NCI-H2029 (cell line): ENCODE results near the gene ADD2.
A peak's percentile ranks its signal among the peaks of the same experiment; 100 is the strongest.
"Not testable (repeated sequence)": the region's sequence is repeated elsewhere in the genome, so short reads cannot be mapped to it uniquely, and the experiment has no call there.

Experiments
- DNase-seq: peaks from one replicate; lab custom pipeline; 2025; lab: John Stamatoyannopoulos, UW

Gene ADD2

DNA sequence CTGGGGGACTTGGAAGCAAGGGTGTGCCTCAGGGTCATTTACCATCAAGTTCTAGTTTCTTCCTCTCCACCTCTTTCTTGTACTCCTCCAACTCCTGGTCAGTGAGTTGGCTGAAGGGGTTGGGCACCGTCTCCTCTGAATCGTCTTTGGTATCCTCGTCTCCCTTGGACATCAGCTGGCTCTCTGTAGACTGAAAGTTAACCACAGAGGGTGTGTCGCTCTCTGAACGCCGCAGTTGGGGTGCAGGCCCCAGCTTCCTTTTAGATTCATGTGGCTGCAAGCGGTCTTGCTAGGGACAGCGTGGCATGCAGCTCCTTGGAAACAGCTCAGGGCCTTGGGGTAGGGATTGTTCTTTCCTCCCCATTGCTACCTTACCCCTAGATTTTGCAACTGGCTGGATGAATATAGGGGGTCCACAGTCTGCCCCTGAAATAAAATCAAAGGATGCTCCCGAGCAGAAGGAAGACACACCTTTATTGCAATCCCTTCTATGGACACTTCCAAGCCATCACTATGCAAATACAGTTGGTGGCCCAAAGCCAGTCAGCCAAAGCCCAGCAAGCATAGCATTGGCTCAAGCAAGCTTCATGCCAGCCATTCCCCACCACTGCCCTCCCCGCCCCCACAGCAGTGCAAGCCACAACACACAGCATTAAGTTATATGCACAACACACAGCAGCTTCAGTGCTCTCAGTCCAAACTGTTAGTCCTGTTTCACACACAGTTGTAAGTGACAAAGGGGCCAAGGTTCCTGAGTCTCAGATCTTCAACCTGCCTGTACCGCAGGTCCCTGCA is 93.2 kb downstream of the ADD2 start:
- no peak for DNase-seq

DNA sequence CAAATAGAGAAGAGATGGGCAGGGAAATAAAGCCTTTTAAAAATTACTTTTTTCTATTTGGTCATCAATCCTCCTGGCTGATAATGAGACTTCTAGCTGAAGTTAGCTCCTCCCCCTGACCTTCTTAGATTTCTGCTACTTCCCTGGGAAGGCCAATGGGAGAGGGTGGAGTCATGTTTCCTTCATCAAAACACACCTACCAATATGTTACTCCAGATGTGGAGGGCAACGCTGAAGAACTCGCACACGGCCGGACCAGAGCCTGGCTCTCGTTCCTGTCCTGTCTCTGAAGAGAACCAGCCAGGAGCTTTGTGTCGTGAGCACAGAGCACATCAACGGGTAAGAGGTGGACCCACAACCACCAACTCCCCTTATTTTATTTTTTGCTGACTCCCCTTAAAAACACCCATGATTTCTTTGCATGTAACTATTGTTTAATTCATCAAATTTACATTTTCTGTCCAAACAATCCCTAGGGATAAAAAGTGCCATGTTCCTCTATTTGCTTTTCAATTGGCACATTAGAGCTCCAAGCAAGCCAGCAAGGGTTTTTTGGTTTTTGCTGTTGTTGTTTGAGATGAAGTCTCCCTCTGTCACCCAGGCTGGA is 94.9 kb downstream of the ADD2 start:
- no peak for DNase-seq

DNA sequence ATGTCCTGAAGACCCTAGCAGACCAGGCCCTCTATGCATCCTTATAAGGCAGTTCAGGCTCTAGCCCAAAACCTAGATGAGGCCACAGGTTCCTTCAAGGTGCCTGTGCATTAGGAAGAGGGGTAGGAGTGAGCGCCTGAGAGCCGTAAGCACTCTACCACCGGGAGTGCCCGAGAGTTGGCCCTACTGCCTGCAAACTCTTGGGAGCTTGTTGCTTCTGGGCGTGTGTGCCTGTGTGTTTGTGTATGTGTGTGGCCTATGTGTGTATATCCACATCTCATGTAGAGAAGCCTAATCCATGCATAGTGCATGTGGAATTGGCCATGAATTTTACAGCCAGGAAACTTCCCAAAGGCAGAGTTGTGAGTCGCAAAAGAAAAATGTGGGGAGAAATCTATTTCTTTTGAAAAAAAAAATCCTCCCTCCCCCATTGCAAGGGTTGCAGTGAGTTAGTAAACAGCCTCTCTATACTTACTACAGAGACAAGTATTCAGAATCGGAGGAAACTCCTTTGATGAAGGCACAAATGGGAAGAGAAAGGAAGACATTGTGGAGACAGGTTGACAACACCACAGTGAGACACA is 96.8 kb downstream of the ADD2 start:
- no peak for DNase-seq

DNA sequence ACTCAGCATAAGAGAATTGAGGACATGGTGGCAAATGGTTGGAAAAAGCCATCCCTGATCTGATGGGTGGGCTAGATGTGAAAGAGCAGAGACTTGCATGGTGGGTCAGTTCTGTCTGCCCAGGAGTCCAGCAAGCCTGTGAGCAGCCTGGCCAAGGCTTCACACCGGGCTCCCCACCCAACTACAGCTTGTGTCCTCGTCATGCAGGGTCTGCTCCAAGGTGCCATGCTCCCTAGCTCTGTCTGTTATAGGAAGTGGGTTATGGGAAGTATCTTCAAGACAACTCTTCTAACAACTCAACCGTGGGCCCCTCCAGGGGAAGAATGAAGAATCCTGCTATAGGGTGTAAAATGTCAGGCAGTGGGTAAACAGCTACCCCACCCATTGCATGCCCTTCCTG is 97.4 kb downstream of the ADD2 start:
- no peak for DNase-seq

DNA sequence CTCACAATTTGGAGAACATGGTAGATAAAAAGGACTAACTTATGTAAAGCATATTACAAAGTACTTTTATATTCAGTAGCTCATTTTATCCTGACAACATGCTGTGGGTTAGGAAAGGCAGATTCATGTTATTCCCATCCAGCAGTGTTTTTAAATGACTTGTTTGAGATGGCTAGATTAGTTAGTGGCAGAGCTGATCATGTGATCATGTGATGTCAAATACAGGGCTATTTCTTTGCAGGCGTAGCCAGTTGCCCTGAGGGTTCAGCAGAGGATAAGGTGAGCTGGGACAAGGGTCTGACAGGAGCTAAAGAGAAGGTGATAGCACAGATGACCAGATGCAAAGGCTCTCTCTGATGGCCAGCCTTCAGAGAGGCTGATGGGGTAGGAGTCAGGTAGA is 97.8 kb downstream of the ADD2 start:
- no peak for DNase-seq

DNA sequence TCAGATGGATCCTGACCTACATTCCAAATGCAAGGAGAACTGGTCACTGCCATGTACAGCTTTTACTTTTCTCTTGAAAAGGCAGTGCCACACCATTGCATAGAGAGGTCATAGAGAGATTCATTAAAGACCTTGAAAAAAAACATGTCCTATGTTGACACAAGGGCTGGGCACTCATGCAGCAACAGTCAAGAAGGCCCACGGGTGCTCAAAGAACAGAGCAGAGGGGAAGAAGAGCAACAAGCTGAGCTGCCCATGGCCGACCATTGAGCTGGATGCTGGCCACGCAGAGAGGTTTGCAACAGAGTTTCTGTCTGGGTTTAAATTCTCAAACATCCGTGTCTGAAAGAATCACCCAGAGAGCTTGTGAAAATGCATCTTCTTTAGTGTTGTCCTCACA is 99.1 kb downstream of the ADD2 start:
- DNase-seq, result no peak

DNA sequence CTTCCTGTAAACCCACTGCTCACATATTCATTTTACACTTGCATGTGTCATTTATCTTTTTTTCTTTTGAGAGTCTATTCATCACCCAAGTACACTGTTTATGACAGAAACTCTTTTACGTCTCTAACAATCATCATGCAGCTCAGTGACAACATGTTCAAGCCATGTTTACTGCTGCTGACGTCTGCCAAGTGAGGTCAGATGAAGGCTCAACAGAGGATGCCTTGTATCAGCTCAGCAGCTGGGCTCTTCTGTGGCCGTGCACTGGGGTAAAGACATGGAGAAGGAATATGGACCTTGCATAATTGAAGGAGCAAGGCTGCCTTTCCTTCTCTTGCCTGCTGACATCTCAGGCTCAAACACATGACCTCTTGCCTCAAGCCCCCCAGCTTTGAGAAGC is 99.6 kb downstream of the ADD2 start:
- DNase-seq, result no peak

DNA sequence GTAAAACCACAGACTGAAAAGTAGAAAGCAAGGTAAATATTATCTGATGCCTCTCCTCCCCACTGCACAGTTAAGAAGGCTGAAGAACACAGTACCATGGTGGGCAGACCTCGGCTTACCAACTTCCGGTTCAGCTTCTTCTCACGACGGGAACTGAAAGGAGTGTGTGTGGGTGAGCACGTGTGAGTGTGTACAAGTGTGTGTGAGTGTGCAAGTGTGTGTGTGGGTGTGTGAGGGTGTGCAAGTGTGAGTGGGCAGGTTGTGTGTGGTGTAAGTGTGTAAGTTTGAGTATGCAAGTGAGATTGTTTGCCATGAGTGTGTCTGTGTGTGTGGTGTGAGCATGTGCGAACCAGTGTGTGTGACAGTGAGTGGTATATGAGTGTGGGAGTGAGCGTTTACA is 103.5 kb downstream of the ADD2 start:
- no peak for DNase-seq

DNA sequence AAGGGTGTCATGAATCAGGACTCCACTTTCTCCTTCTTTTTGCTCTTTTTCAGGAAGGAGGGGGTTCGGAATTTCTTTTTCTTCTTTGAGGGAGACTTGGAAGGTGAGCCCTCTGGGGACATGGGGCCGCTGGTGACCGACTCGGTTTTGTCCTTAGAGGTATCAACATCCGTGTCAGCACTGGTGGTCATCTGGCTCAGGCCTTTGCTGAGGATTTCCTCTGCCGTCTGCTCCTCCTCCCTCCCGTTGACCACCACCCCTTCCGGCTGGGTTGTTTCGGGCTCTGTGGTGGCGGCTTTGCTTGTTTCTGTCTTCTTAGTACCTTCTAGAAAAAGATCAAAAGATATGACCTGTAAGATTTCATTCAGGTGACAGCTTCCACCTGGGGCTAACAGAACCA is 104.6 kb downstream of the ADD2 start:
- no peak for DNase-seq

DNA sequence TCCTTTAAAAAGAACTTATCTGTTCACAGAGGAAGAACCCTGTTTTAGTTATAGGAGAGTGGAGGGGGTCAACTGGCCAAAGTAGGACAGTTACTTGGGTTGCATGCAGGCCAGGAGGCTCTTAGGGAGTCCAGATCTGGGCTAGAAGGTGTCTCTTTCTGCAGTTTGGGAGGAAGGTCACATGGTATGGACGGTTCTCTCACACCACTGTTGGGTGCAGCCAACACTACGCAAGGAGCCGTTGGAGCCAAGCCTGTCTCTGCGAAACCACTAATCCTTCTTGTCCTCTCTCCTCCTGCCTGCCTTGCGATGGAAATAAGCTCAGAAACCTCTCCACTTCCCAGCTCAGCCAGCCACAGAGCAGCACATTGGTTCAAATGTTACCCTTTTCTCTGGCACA is 108.4 kb downstream of the ADD2 start:
- no peak for DNase-seq

DNA sequence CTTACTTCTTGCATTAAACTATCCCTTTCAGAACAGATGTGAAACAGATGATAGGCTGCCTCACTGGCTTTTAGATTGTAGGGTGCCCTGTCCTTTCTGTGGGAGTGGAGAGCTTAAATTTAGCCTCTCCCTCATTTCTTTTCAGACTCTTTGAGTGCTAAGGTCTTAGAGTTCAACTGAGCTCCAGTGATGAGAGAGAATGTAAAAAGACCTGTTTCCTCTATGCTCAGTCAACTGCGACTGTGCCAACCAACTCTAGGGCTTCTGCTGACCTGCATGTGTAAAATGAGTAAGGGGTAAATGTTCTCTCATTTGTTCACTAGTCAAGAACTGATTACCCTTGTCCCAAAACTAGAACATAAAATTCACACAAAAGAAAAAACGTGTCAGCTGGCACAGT is 109.5 kb downstream of the ADD2 start:
- no peak for DNase-seq

DNA sequence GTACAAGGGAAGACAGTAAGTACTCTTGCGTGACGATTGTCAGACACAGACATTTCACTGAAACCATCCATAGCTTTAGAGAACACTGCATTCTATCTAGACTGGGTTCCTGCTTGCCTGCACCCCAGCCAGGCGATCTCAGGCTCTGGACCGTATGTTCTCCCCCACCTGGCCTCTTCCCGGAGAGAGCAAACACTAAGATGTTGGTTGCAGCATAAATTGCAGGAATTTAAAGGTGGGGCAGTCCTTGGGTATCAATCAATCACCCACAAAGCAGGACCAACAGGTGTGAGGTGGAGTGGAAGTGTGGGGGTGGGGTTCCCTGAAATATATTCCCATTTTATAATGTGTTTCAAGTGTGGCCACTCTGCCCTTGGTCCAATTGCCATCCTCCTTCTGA is 110.8 kb downstream of the ADD2 start:
- DNase-seq, result no peak

DNA sequence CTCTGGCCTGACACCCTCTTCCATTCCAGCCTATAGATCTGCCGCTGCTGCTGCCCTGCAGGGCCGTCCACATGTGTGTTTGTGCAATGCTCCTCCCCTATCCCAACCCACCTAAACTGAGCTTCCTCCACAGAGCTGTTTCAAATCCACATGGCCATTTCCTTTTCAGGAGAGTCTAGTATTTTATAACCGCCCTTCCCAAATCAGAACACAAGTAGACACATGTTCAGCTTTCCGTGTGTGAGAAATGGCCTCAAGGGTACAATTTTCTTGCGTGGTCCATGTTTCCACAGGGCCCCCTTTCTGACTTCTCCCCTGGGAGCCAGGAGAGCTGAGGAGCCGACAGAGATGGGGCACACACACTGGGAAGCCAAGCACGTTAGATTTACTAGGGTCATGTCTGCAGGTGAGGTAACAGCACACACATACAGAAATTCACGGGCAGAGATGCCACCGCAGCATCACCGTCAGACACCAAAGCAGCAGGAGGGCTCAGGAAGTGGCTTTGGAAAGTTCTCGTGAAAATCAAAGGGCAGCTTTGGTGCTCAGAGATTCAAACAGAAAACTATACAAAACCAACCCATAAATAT is 111.5 kb downstream of the ADD2 start:
- no peak for DNase-seq

DNA sequence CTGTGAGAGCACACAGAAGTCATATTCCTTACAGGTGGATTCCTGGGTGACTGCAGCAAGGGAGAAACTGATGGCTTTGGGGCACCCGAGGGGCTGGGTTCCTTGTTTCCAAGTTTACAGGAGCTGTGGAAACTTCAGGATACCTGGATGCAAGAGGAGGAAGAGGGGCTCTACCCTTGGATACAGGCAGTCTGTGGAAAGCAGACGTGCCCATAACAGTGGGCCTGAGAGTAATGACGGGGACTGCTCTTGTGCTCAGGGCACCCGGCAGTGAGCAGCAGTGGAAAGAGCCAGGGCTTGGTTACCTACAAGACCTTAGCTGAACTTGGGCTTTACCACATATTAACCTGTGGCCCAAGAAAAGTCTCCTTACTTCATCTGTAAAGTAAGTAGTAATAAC is 112.2 kb downstream of the ADD2 start:
- no peak for DNase-seq

DNA sequence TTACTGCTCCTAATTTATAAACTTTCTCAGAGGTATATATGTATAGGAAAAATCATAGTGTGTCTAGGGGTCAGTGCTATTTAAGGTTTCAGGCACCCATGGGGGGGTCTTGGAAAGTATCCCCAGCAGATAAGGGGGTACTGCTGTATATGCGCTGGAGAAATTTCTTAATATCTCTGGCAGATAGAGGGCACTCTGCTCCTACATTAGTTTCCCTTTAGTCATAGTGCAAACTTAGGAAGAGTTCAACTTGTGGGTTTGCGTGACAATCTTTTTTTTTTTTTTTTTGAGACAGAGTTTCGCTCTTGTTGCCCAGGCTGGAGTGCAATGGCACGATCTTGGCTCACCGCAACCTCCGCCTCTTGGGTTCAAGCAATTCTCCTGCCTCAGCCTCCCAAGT is 112.8 kb downstream of the ADD2 start:
- not testable (repeated sequence) for DNase-seq

DNA sequence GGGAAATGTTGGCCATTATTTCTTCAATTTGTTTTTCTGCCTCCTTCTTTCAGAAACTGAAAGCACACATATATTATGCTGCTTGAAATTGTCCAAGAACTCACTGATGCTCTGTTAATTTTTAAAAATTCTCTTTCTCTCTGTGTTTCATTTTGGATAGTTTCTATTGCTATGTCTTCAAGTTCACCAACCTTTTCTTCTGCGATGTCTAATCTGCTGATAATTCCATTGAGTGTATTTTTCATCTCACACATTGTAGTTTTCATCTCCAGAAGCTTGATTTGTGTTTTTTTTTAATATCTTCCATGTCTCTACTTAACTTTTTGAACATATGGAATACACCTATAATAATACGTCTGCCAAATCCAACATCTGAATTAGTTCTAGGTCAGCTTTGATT is 116.3 kb downstream of the ADD2 start:
- DNase-seq, result no peak

DNA sequence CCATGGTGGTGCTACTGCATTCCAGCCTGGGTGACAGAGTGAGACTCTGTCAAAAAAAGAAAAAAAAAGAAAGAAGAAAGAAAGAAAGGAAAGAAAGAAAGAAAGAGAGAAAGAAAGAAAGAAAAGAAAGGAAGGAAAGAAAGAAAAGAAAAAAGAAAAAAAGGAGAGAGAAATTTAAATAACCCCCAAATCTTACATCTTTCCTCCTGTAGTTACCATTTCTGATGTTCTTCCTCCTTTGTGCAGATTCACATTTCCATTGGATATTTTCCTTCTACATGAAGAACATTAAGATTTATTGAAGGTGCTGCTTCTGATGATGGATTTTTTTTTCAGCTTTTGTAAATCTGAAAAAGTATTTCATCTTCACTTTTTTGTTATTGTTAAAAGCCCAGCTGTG is 117.0 kb downstream of the ADD2 start:
- no peak for DNase-seq

DNA sequence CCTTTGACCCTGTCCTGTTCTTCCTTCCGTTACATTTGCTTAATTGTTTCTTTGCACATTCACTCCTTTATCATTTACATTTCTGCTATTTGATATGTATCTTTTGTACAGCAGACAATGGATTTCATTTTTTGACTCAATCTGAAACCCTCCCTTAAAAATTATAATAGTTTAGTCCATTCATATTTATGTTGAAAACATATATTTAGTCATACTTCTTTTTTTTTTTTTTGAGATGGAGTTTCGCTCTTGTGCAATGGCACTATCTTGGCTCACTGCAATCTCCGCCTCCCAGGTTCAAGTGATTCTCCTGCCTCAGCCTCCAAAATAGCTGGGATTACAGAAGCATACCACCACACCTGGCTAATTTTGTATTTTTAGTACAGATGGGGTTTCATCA is 119.0 kb downstream of the ADD2 start:
- DNase-seq, result no peak

DNA sequence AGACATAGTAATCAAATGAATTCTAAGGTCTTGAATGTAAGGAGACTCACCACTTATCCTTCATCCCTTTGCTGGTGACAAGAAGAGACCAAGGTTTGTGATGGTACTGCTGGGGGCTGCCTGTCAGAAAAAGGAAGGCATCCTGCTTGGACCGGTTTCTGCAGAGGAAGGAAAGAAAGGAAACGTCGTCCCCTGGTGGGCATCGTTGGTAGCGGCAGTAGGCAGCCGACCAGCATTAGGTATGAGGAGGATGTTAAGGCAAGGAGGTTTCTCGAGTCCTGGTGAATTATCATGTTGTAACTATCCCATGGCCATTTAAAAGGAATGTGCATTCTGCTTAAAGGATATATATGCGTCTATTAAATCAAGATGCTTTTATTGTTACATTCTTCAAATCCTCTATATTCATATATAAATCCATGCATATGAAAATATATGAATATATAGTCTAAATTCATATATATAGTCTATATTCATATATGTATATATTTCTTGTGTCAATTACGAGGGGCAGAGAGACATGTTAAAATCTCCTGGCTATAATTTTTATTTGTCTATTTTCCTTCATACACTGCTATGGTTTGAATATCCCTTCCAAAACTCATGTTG is 120.0 kb downstream of the ADD2 start:
- peak; percentile 37 for DNase-seq

DNA sequence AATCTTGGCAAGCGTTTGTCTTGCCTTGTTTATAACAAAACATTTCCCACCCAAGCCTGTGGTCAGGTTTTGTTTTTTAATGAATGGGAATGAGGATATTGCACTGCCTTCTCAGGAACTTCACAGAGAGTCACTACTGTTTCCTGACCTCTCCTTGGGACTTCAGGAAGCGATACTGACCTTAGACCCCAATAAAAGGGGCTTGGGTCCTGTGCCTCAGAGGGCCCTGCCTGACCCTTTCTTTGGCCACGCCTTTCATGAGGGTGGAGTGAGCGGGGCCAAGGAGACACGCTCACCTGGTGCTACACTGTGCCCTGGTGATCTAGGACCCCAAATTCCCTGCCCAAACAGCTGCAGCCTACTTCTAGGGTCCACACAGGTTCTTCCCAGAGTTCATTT is 121.6 kb downstream of the ADD2 start:
- DNase-seq, result no peak

DNA sequence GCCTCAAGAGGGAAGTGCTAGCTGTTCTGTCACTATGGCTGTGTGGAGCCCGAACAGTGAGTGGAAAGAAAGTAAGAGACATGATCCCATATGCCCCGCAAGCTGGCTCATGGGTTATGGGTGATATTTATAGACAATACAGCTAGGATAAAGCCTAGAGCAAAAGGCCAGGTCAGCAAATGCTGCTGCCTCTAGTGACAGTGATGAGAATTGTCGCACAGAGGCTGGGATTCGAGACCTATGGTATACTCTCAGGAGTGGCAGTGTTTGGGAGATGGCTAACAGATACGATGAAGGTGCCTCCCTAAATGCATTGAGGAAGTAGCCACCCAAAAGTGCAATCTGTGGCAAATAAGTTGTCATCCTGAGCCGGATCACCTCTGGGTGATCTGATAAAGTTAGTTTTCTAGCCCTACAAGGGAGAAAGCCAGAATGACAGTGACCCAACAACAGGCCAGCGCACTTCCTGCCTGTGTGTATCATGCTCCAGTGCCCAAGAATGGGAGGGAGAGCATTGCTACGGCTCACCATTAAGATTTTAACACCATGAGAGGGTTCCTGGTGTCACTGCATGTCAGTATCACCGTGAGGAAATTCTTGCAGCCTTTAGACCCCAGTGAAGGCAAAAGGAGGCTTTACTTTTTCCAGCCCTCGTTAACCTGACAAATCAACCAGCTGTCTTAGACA is 122.1 kb downstream of the ADD2 start:
- no peak for DNase-seq

DNA sequence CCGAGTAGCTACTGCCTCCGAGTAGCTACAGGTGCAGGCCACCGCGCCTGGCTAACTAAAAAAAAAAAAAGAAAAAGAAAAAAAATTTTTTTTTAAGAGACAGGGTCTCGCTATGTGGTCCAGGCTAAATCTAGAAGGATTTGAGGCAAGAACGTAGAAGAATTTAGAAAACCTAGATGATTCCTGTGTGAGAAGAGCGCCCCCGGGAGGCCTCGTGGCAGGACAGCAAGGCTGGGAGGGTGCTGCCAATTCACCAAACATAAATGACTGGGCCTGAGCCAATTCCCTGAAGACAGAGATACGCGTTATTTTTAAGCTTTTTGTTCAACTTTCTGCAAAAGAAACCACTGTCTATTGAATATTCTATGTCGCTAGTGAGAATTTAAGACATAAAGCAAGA is 124.3 kb downstream of the ADD2 start:
- peak; percentile 23 for DNase-seq
